ENCODE results near the gene AQP3. TPM values are rescaled to one million over a fixed set of nuclear protein-coding genes. Genes with fewer than 3 reads are reported as not detected.

AQP3 gene
- total RNA-seq: 0.85 and 0.96 TPM in 2 replicates

DNA sequence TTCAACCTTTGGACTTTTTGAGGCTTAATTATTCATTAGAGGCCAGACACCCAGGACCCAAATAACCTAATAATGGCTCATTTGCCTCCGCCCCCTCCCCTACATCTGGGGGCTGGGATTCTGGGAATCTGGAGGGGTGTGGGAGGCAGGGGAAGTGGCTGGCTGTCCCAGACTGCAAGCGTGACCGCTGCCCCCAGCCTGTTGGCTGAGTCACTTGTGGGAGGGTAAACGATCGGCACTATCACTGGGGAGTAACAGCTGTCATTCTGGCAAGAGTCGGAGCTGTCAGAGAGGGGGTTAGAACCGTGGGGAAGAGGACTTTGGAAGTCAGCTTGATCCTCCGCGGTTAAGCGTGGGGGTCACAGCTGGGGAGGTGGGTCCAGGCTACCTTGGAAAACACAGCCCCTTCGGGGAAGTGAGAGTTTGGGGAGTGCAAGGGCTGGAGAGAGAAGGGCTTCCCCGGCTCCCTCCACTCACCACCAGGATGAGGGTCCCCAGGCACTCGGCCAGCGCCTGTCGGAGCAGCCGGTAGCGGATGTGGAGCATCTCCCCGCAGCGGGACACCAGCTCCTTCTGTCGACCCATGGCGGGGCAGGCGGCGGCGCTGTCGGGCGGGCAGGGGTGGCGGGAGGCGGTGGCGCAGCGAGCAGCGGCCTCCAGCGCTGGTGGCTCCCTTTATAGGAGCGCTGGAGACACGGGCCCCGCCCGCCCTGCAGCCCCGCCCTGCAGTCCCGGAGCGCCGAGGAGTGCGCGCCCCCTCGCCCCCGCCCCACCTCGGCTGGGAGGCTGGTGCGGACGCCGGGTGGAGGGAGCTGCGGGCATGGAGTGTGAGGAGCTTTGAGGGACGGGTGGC lies at the start of gene AQP3:
Gene AQP3, minus strand, starts transcription at position 648 of the 853 bp plus-strand sequence. Its CDS starts 63 bp downstream, at position 585.

DNA sequence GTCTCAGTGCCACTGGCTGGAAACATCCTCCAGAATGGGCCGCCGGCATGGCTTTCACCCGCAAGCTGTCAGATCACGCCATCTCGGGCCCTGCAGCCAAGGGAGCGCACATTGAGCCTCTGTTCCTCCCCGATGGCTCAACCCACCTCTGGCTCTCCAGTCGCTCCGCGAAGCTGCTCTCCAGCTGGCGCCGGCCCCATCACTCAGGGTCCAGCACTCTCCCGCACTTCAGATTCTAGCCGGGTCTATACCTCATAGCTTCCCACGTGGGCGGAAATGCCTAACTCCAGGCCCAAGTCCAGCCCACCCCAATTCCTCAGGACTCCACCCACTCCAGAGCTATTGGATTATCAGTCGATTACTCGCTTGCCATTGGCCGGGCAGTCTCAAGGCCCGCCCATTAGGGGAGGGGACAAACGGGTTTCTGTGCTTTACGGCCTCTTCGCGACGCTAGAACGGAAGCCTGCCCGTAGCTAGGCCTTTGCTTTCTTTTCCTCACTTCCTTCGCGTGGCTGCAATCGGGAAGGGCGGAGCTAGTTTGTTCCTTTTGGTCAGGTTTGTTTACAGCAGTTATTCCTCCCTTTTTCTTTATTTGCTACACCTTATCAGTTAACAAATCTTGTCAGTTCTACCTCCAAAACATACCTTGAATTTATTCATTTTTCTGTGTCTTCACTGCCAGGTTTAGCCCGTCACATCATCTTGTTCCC lies 26.4 kb upstream of the AQP3 start, which contains the start of gene NOL6:
Gene NOL6, minus strand, starts transcription at position 282 of the 710 bp plus-strand sequence. Its CDS starts 82 bp downstream, at position 200.

DNA sequence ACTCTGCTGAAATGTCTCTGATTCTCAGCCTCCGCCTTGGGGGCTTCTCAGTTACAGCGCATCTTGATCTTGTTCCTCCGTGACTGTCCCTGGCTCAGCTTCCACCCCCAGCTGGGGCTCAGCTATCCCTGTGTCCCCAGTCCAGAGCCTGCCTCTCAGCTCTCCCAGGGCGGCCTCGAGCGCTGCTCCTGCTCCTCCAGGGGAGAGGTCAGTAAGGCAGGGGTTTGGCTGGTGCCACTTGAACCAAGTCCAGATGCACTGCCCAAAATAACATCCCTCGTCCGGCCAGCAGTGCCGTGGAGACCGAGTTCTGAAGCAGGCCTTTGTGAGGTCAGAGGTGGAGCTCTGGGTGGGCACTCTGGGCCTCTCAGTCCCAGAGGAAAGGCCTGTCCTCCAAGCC lies 45.0 kb downstream of the AQP3 start, which contains the start of gene AQP7:
Gene AQP7, minus strand, starts transcription at position 198 of the 400 bp plus-strand sequence. CDS start 1,306 bp downstream, outside the sequence.

Other genes starting within 250 kb of the AQP3 start
- not detected in 2 replicates for gene SPINK4, start 207.4 kb downstream of the AQP3 start, total RNA-seq
- gene BAG1, start 182.9 kb downstream of the AQP3 start, total RNA-seq: 14.0 and 19.2 TPM in 2 replicates
- gene CHMP5, start 182.5 kb downstream of the AQP3 start, total RNA-seq: 129 and 156 TPM in 2 replicates
- 18.6 and 19.4 TPM in 2 replicates for gene NFX1, start 157.1 kb downstream of the AQP3 start, total RNA-seq
- gene AQP7, start 45.0 kb downstream of the AQP3 start, total RNA-seq: 0.19 TPM in 1 of 2 replicates, not detected in the other
- gene NOL6, start 26.3 kb upstream of the AQP3 start, total RNA-seq: 19.4 and 45.8 TPM in 2 replicates
- 2.8 and 8.2 TPM in 2 replicates for gene ANKRD18B, start 76.7 kb upstream of the AQP3 start, total RNA-seq